Mesothelial cell of epicardium (in vitro differentiated cells): Measurements from ENCODE around the gene CCDC174. TPM values are rescaled to one million over a fixed set of nuclear protein-coding genes. Genes with fewer than 3 reads are reported as not detected.

ENCODE experiments used
- DNase-seq, 2 experiments: peaks; one replicate each; pipeline ENCODE4 v3.0.0; 2021; ENCODE audit warnings: low spot score in 2 of 2; ENCODE audit not compliant: unreplicated experiment in 2 of 2
- H3K27ac Mint-ChIP-seq: 2 replicates; pipeline ENCODE4 v1.8.0; 2021; ENCODE audit warnings: mixed read lengths
- H3K27me3 Mint-ChIP-seq: 2 replicates; pipeline ENCODE4 v1.8.0; 2021; ENCODE audit warnings: low read depth, mixed read lengths
- H3K36me3 Mint-ChIP-seq: 2 replicates; pipeline ENCODE4 v1.8.0; 2021; ENCODE audit warnings: mixed read lengths
- H3K4me1 Mint-ChIP-seq: 2 replicates; pipeline ENCODE4 v1.8.0; 2021; ENCODE audit warnings: mixed read lengths
- H3K4me3 Mint-ChIP-seq: 2 replicates; pipeline ENCODE4 v1.8.0; 2021; ENCODE audit warnings: mild to moderate bottlenecking, moderate library complexity, mixed read lengths
- H3K9me3 Mint-ChIP-seq: 2 replicates; pipeline ENCODE4 v1.8.0; 2021; ENCODE audit warnings: mixed read lengths
- CTCF ChIP-seq: fragments of 200-600 bp; sonication (generic); IDR thresholded peaks from one replicate; pipeline ENCODE4 v1.5.0; 2021; ENCODE audit warnings: antibody characterized with exemption; ENCODE audit not compliant: unreplicated experiment
- total RNA-seq: library from RNA; stranded (reverse); gene quantifications from 3 replicates; pipeline ENCODE4 v1.2.1, GENCODE V29; 2021

The CCDC174 gene
- total RNA-seq, 1 donor from 2014 or later, result 21.8 TPM

GRCh38 chr3:14676881-14677280, 25.3 kb downstream of the CCDC174 start:
- Mint-ChIP-seq H3K4me3 (no peak overlapping the region), H3K27ac (no peak overlapping the region), H3K27me3 (peaks cover 3% of the 10 kb centered on the region), H3K4me1 (peaks cover 5% of the 10 kb centered on the region), H3K9me3 (peaks cover 9% of the 10 kb centered on the region), H3K36me3 (peaks cover 7% of the 10 kb centered on the region)
- no peak for DNase-seq
- TF ChIP-seq CTCF, result no peak

- H3K27me3 Mint-ChIP-seq, result peaks cover 6% of the 10 kb centered on the region
- no peak overlapping the region for H3K27ac Mint-ChIP-seq
- H3K4me3 Mint-ChIP-seq, result no peak overlapping the region
- peaks cover 9% of the 10 kb centered on the region for H3K9me3 Mint-ChIP-seq
- H3K4me1 Mint-ChIP-seq, result peaks cover 5% of the 10 kb centered on the region
- no peak for DNase-seq
- peaks cover 3% of the 10 kb centered on the region for H3K36me3 Mint-ChIP-seq
- TF ChIP-seq CTCF, result no peak
Observed at GRCh38 chr3:14678015-14678503, 26.5 kb downstream of the CCDC174 start.

- peaks cover 5% of the 10 kb centered on the region for H3K4me1 Mint-ChIP-seq
- no peak for TF ChIP-seq CTCF
- no peak overlapping the region for H3K27ac Mint-ChIP-seq
- H3K4me3 Mint-ChIP-seq, result no peak overlapping the region
- DNase-seq, result no peak
- peaks cover 6% of the 10 kb centered on the region for H3K27me3 Mint-ChIP-seq
- peaks cover 9% of the 10 kb centered on the region for H3K9me3 Mint-ChIP-seq
- peaks cover 2% of the 10 kb centered on the region for H3K36me3 Mint-ChIP-seq
Observed at GRCh38 chr3:14680115-14680514, 28.6 kb downstream of the CCDC174 start.

- H3K9me3 Mint-ChIP-seq, result peaks cover 9% of the 10 kb centered on the region
- no peak for TF ChIP-seq CTCF
- peaks cover 5% of the 10 kb centered on the region for H3K4me1 Mint-ChIP-seq
- H3K4me3 Mint-ChIP-seq, result no peak overlapping the region
- no peak overlapping the region for H3K27ac Mint-ChIP-seq
- H3K27me3 Mint-ChIP-seq, result peaks cover 9% of the 10 kb centered on the region
- H3K36me3 Mint-ChIP-seq, result peaks cover 2% of the 10 kb centered on the region
- no peak for DNase-seq
Observed at GRCh38 chr3:14680716-14681115, 29.2 kb downstream of the CCDC174 start.

GRCh38 chr3:14684447-14684846, 32.9 kb downstream of the CCDC174 start:
- Mint-ChIP-seq H3K27me3 (peaks cover 34% of the 10 kb centered on the region), H3K4me3 (no peak overlapping the region), H3K27ac (no peak overlapping the region), H3K4me1 (peaks cover 3% of the 10 kb centered on the region), H3K36me3 (peaks cover 2% of the 10 kb centered on the region), H3K9me3 (peaks cover 9% of the 10 kb centered on the region)
- no peak for TF ChIP-seq CTCF
- DNase-seq, result no peak

- no peak overlapping the region for H3K27ac Mint-ChIP-seq
- H3K4me3 Mint-ChIP-seq, result no peak overlapping the region
- TF ChIP-seq CTCF, result no peak
- H3K4me1 Mint-ChIP-seq, result peaks cover 3% of the 10 kb centered on the region
- peaks cover 41% of the 10 kb centered on the region for H3K27me3 Mint-ChIP-seq
- peaks cover 2% of the 10 kb centered on the region for H3K36me3 Mint-ChIP-seq
- no peak for DNase-seq
- H3K9me3 Mint-ChIP-seq, result peaks cover 6% of the 10 kb centered on the region
Observed at GRCh38 chr3:14685179-14685578, 33.6 kb downstream of the CCDC174 start.
